OCI-LY1 (cell line): Measurements from ENCODE around the gene CHM.
"Not testable (repeated sequence)": the region's sequence is repeated elsewhere in the genome, so short reads cannot be mapped to it uniquely, and the experiment has no call there.

Experiments used
- EZH2 ChIP-seq: fragments of 200-600 bp; sonication (generic), shearing (Covaris generic); IDR thresholded peaks from 2 replicates; pipeline ENCODE4 v1.8.0; 2017; ENCODE audit warnings: borderline replicate concordance, mixed run types, mild to moderate bottlenecking, antibody characterized with exemption, low read length, moderate library complexity, mixed read lengths
- TF ChIP-seq, protein P1 (sequence below): fragments of 200-600 bp; sonication (generic), shearing (Covaris generic); IDR thresholded peaks from 2 replicates; pipeline ENCODE4 v1.5.1; 2017; ENCODE audit warnings: mild to moderate bottlenecking, antibody characterized with exemption, low read length, moderate library complexity, mixed read lengths

DNA sequence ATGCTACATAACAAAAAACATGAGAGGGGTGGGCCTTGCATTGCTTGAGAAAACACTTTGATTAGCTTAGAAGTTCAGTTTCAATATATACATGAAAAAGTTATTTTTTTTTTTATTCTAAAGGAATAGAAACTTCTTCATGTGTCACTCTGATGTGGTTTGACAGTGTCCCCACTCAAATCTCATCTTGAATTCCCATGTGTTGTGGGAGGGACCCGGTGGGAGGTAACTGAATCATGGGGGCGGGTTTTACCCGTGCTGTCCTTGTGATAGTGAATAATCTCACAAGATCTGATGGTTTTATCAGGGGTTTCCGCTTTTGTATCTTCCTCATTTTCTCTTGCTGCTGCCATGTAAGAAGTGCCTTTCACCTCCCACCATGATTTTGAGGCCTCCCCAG is 32.4 kb downstream of the CHM start:
- TF ChIP-seq, protein P1, sequence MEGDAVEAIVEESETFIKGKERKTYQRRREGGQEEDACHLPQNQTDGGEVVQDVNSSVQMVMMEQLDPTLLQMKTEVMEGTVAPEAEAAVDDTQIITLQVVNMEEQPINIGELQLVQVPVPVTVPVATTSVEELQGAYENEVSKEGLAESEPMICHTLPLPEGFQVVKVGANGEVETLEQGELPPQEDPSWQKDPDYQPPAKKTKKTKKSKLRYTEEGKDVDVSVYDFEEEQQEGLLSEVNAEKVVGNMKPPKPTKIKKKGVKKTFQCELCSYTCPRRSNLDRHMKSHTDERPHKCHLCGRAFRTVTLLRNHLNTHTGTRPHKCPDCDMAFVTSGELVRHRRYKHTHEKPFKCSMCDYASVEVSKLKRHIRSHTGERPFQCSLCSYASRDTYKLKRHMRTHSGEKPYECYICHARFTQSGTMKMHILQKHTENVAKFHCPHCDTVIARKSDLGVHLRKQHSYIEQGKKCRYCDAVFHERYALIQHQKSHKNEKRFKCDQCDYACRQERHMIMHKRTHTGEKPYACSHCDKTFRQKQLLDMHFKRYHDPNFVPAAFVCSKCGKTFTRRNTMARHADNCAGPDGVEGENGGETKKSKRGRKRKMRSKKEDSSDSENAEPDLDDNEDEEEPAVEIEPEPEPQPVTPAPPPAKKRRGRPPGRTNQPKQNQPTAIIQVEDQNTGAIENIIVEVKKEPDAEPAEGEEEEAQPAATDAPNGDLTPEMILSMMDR, result not testable (repeated sequence)
- TF ChIP-seq EZH2, result not testable (repeated sequence)
